HG03565 (cell line): Measurements from ENCODE around the gene ASCL5.

ENCODE experiments used
- ATAC-seq: cut with Tn5 transposase; IDR thresholded peaks from one replicate; pipeline ENCODE4 v1.9.1; 2021; ENCODE audit warnings: mild to moderate bottlenecking, moderate library complexity; ENCODE audit not compliant: unreplicated experiment

Gene ASCL5

GRCh38 chr1:201088901-201089525 lies 38.0 kb downstream of the ASCL5 start:
- no peak for ATAC-seq

DNA sequence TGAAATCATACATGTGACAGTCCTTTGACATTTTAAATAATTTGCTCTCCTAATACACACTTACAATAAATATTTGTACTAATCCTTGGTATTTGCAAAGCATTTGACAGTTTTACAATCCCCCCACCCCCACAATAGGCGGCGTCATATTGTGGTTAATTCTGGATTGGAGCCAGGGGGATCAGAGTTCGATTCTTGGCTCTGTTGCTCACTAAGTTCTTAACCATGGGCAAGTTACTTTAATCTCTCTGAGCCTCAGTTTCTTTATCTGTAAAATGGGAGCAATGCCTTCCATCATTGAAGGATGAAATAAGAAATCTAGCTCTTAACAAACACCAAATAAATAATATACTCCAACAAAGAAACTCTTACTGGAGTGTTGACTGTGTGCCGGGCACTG lies 38.6 kb downstream of the ASCL5 start:
- ATAC-seq: no peak

DNA sequence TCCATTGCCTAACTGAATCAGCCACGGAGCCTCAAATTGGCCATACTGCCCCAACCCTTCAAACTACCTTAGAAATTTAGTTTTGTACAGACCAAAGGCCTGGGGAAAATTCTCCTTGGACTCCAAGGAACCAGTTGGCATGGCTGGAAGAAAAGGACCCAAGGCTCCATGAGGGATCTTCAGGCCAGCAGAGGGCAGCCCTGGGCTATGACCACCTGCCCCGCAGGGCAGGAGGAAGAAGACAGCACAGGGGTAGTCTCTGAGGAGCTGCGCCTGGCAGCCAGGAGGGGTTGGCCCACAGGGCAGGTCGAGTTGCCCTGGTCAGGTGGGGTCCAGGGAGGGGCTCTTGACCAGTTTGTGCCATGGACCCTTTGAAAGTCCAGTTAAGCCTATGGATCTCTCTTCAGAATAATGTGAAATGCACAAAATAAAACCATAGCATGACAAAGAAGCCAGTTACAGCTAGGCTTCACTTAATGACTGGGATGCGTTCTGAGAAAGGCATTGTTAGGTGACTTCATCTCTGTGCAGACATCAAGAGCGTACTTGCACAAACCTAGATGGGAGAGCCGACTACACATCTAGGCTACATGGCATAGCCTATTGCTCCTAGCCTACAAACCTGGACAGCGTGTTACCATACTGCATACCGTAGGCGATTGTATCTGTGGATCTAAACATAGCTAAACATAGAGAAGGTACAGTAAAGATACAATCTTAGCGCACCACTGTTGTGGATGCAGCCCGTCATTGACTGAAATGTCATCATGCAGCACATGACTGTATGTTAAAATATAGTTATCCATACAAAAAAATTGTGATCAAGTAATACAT lies 40.9 kb downstream of the ASCL5 start:
- no peak for ATAC-seq

DNA sequence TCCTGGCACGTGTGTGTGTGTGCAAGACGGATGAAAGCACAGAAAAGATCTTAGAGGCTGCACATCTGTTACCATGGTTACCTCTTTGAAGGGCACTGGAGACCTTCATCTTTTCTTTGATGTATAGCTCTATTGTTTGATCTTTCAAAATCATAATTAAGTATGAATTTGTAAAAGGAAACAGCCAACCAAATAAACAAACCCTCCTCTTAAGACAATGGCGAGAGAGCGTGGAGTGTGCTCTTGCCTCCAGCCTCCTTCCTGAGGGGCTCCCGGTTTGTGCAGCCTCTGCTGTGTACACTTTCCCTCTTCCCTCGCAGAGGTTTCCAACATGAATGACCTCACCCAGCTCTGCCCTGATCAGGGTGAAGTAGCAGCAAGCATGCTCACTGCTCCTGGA lies 42.7 kb downstream of the ASCL5 start:
- ATAC-seq: no peak

GRCh38 chr1:201083741-201084140 lies 43.2 kb downstream of the ASCL5 start:
- no peak for ATAC-seq

DNA sequence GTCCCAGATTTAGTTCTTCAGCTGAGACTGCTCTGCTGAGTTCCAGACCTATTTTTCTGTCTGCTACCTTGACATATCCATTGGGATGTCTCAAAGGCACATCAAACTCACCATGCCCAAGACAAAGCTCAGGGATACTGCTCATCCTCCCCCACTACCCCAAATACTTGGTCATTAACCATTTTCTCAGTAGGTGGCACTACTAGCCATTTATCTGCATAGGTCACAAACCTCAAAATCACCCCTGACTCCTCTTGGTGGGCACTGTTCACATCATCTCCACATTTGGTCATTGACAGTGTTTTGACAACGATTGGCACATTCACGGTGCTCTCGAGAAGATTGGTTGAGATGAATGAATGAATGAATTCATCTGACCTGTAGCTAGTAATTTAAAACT lies 46.8 kb downstream of the ASCL5 start:
- ATAC-seq: no peak

- ATAC-seq: no peak
Observed at GRCh38 chr1:201077736-201078135, 49.2 kb downstream of the ASCL5 start.

DNA sequence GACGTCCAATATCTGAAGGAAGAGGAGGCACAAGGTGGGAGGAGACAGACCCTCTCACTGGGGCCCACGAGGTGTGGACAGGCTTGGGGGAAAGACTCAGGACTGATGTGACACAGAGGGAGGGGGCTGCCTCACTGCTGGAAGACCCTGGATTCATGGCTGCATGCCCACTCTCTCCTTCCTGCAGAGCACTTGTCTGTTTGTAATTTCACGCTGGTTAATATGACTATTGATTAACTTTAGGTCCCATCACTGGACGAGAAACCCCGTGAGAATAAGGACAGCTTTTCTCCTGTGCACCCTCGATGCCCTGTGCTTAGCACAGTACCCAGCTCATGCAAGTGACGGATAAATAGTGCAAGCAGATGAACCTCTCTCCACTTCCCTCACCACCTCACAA lies 49.9 kb downstream of the ASCL5 start:
- ATAC-seq: no peak

GRCh38 chr1:201076092-201076491 lies 50.9 kb downstream of the ASCL5 start:
- ATAC-seq: no peak

DNA sequence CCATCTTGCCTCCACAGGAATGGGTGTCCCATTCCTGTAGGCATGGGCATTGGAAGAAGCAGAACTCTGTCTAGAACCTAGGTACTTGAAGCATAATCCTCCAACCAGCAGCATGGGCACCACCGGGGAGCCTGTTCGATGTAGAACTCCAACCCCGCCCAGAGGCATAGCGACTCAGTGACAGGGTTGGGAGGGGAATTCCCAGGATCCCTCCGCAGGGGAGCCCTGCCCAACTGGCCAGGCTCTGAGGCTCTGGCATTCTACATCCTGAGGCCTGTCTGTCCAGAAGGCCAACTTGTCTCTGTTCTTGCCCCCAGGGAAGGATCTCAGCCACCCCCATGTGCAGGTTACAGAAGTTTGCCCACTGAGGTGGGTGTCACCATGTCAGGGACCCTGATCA lies 53.0 kb downstream of the ASCL5 start:
- no peak for ATAC-seq

DNA sequence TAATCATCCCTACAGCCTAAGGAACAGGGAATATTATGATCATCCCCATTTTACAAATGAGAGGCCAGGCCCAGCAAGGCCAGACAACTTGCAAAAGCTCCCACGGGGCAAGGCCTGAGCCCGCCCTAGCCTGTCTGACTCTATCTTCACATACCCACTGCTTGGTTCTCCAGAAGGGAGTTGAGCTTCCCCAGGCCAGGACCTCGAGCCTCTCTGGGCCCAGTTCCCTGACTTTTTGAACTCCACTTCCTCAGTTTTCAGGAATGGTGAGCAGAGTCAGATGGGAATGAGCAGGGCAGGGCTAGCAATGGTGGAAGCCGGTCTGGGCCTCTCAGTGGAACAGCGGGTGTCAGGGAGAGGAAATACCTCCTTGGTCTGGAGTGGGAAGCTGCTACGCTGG lies 54.1 kb downstream of the ASCL5 start:
- ATAC-seq: no peak

- no peak for ATAC-seq
Observed at GRCh38 chr1:201072149-201072548, 54.8 kb downstream of the ASCL5 start.

DNA sequence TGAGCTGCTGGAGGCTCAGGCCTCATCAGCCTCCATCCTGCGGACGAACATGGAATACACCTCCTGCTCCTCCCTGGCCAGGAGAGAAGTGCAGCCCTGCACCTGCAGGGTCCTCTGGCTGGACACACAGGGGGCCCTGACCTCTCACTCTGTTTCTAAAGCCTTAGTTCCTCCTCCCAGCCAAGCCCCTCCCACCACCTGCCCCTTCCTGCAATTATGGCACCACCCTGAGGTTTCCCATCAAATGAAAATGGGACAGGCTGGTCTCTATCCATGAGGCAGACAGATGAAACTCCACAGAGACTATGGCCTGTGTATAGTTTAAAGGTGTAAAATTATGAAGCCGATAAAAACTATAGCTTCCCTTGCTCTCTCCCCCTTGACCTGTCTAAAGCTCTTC lies 57.3 kb downstream of the ASCL5 start:
- no peak for ATAC-seq

- no peak for ATAC-seq
Observed at GRCh38 chr1:201068976-201069375, 58.0 kb downstream of the ASCL5 start.

GRCh38 chr1:201066986-201067385 lies 60.0 kb downstream of the ASCL5 start:
- no peak for ATAC-seq

DNA sequence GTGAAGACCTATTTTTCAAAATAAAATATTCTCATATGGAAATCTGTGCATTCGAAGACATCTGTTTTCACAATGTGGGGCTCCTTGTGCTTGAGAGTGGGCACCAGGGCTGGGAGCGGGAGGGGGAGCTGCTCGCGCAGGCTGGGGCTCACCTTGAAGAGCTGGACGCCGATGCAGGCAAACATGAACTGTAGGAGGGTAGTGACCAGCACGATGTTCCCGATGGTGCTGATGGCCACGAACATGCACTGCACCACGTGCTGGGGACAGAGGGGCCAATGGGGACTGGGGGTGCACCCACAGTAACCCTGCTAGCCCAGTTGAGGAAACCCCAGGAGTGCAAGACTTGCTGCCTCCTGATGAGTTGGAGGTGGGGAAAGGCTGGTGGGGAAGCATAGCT lies 61.3 kb downstream of the ASCL5 start:
- ATAC-seq: no peak

DNA sequence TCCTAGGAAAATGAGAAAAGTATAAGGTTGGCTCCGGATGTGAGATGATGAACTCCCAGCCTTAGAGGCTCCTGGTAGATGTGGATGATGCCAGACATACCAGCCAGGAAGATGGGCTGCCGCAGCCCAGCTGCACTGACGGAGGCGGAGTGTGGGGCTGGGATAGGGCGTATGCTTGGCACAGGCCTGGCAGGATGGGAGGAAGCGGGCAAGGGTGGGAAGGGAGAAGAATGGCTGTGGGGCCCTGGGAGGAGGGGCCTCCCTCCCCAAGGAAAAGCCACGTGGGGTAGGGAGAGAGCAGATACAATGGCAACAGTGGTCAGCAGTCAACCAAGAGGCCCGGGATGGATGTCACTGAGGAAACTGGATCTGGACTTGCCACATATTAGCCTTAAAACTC lies 62.2 kb downstream of the ASCL5 start:
- ATAC-seq: no peak
